HG02938 (cell line): Measurements from ENCODE around the gene PLCB2.

Experiments used
- ATAC-seq: cut with Tn5 transposase; IDR thresholded peaks from one replicate; pipeline ENCODE4 v1.9.1; 2021; ENCODE audit warnings: mild to moderate bottlenecking, moderate library complexity; ENCODE audit not compliant: unreplicated experiment

The PLCB2 gene

DNA sequence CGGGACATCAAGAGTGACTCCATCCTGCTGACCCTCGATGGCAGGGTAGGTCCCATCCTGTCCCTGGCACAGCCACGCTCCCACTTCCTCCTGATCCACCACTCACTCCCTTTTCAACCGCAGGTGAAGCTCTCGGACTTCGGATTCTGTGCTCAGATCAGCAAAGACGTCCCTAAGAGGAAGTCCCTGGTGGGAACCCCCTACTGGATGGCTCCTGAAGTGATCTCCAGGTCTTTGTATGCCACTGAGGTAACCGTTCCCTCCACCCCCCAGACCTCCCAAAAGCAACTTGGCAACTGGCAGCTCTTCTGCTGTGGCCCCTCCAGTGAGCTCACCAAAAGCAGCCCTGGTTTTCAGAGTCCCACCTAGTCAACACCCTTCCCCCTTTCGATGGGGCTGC, 34.3 kb downstream of the PLCB2 start:
- no peak for ATAC-seq

DNA sequence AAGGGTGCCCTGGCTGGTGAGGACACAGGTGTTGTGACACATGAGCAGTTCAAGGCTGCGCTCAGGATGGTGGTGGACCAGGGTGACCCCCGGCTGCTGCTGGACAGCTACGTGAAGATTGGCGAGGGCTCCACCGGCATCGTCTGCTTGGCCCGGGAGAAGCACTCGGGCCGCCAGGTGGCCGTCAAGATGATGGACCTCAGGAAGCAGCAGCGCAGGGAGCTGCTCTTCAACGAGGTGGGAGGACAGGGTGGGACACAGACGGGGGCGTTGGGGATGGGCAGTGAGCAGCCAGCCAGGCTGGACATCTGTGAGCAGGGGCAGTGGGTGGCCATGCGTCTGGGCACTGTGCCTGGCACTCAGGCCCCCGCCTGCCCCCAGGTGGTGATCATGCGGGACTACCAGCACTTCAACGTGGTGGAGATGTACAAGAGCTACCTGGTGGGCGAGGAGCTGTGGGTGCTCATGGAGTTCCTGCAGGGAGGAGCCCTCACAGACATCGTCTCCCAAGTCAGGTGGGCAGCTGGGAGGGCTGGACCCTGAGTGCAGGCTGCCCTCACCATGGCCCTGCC, 35.2 kb downstream of the PLCB2 start:
- no peak for ATAC-seq

DNA sequence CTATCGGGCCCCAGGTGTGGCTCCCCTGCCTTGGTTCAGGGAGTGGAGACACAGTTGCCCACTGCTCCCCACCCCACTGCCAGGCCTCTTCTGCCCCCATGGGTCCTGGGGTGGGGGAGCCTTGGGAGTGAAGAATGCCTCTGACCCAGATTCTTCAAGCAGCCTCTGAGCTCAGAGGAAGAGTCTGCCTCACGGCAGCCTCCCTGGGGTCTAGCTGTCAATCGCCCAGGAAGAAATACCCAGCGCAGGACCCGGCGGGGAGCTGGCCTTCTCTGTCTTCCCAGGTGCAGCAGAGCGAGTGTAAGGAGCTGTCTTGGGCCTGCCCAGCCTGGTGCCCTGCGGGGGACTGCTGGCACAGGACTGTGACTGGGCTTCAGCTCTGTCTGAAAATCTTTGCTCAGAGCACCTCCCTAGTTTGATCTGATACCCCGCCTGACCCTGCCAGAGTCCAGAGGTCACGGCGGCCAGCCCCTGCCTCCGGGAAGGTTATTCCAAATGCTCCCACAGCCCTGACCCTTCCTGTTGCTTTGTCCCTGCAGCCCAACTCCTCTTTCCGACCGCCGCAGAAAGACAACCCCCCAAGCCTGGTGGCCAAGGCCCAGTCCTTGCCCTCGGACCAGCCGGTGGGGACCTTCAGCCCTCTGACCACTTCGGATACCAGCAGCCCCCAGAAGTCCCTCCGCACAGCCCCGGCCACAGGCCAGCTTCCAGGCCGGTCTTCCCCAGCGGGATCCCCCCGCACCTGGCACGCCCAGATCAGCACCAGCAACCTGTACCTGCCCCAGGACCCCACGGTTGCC, 35.9 kb downstream of the PLCB2 start:
- no peak for ATAC-seq

DNA sequence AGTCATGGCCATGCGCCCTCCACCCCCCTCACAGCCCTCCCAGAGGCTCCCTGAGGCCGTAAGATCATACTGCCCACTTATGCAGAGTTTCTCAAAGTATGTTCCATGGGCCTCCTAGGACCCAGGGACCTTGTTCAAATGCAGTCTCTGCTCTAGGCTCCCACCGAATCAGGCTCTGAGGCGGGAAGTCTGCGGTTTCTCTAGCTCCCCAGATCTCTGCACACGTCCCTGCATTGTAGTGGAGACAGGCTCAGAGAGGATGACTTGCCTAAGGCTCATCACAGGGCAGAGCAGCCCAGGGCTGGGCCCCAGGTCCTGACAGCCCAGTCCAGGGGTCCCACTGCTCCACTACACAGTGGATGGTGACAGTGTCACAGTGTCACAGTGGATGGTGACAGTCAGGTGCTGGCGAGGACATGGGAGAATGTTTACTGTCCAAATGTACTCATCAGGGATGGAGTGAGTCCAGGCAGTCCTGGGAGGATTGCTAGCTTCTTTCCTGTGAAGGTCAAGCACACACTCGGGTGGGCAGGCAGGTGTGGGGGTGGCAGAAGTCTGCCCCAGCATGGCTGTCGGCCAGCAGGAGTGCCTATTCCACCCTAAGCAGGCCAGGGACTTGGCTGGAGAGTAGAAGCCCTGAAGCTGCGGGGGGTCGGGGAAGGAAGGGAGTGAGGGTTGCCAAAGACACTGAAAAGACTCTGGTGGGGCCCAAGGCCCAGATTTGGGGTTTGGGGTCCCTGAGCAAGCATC, 37.3 kb downstream of the PLCB2 start:
- ATAC-seq = no peak

DNA sequence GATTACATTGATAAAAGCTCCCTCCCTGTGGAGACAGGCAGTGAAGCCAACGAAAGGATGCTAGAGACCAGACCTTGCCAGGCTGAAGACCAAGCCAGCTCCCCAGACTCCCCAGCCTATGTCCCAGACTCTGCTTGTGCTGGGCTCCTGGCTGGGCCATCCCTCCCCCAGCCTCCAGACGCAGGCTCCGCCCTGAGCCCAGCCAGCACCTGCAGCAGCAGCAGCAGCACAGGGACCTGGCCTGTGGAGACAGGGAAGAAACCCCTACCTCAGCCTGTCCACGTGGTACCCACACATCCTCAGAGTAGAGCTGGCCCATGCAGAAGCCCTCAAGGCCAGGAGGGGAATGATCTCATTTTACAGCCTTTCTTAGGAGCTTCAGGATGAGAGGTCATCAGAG, 38.1 kb downstream of the PLCB2 start:
- ATAC-seq = no peak

DNA sequence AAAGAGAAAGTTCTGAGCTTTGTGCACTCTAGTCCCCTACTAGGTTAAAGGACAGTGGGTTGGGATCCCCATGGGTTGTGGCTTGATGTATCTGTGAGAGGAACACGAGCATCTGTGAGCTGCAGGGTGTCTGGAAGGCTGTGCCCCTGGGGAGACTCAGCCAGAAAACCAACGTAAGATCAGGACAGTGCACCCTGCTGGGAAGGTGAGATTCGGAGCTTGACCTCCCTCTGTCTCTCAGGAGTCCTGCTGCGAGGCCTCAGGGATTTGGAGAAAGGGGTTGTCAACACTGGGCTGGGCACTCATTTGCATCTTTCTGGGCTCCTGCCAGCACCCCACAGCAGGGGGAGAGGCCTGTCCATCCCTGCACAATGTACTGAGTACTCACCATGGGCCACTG, 40.1 kb downstream of the PLCB2 start:
- ATAC-seq = no peak

DNA sequence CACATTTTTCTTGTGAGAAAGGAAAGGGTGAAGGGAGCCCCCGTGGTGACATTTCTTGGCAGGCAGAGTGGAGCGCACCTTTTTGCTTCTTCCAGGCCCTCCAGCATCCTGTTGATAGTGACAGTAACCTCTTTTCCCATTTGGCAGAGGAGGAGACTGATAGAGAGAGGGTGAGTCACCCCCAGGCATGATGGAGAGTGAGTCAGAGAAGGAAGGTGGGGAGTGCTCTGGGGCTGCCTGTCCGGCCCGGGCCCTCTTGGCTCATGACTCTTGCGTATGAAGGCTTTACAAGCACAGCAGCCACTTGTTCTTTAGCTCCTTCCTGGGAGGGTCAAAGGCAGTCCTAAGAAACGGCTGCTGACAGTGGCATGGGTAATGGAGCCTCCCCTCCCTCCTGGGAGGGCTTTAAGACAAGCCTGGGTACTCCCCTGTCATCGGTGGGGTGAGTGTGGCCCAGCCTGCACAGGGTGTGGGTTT, 40.9 kb downstream of the PLCB2 start:
- ATAC-seq = no peak

DNA sequence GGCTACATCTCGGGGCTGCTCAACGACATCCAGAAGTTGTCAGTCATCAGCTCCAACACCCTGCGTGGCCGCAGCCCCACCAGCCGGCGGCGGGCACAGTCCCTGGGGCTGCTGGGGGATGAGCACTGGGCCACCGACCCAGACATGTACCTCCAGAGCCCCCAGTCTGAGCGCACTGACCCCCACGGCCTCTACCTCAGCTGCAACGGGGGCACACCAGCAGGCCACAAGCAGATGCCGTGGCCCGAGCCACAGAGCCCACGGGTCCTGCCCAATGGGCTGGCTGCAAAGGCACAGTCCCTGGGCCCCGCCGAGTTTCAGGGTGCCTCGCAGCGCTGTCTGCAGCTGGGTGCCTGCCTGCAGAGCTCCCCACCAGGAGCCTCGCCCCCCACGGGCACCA, 41.9 kb downstream of the PLCB2 start:
- no peak for ATAC-seq

DNA sequence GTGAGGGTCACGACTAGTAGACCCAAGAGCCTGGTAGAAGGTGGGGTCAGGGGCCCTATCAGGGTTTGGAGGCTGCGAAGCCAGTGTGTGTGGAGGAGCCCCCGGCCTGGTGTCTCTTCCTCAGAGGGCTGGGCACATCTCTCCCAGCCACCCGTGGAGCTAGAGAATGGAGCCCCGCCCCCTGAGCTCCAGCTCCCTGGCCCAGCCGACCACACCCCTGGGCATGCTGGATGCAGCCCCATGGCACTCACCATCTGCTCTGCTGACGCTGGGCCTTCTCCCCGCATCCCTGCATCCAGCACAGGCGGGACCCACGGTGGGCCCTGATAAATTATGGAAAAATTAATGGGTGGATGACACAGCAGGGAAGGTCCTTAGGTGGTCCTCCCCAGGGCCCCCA, 42.4 kb downstream of the PLCB2 start:
- ATAC-seq = no peak

DNA sequence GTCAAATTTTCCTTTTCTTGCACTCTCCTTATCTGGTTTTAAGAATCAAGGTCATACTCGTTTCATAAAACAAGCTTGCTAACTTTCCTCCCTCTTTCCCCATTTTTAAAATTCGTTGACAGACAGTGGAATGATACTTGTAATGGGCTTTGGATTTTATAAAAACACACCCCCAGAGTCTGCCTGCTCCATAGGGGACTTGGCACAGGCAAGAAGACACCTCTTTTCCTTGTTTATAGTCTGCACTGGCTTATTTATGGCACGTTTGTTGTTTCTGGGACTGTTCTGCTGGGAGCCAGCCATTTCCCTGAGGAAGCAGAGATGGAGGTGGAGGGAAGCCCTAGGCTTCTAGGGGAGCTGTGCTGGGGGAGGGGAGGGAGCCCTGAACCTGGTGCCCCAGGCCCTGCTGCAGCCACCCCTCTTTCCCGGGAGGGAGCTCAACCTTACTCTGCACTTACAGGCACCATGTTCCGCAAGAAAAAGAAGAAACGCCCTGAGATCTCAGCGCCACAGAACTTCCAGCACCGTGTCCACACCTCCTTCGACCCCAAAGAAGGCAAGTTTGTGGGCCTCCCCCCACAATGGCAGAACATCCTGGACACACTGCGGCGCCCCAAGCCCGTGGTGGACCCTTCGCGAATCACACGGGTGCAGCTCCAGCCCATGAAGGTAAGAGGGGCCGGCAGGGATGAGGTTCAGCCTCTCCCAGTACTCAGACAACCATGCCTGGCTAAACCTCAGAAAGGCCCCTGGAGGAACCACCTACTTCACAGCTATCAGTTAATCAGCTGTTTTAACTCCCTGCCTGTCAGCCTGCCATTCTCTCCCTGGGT, 43.2 kb downstream of the PLCB2 start:
- ATAC-seq = no peak

DNA sequence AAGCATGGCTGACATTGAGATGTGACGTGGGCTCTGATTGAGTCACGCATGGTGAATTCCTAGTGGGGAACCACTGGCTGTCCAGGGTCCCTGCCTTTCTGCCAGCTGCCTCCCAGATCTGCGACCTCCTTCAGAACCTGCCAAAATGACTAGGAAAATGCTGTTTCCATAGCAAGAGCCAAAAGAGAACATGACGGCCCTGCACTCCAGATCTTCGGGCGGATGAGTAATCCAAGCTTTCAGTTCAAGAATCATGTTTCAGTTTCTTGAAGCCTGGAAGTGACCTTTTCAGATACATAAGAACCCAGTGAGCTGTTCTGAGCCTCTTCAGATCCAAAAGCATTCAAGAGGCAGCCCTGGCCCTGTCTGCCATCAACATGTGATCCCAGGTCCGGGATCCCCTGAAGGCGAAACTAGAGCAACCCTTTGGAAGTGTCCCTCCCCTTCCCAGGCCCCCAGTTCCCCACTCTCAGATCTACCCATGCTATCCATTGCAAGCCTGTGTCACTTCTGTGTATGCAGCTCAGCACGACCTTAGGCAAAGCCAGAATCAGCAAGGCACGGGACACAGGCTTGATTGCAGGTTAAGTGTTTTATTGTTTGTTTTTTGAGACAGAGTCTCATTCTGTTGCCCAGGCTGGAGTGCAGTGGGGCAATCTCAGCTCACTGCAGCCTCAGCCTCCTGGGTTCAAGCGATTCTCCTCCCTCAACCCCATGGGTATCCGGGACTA, 44.5 kb downstream of the PLCB2 start:
- ATAC-seq = no peak

DNA sequence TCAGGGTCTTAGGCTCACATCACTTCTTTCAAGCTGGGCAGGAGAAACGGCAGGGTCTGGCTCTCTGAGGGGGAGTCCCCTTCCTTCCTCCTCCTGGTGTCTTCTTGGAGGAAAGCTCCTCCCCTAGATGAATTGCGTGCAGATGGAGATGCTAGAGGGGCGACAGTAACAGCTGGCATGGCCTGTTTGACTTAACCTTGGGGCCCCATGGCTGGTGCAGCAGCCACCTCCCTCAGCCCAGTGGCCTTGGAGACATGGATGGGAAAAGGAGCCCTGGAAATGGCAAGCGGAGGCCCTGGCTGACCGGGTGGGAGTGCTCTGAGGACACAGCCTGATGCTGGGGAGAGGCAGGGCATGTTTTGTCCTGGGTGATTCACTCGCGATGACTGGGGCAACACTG, 48.7 kb downstream of the PLCB2 start:
- ATAC-seq = no peak

DNA sequence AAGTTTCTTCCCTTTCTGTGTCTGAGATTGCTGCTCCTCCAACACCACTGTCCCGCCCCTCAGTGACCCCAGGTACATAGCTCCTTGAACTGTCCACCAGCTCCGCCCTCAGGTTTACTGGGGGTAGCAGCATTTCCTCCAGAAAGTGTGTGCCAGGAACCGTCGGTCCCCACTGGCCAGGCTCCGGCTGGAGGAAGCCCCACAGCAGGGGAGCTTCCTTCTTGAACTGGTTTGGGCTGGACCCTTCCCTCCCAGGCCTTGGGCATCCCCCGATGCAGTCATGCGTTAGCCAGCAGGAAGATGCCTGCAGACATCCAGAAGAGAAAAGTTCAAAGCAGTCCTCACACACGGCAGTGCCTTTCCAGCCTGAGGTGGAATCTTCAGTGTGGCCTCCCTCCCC, 49.2 kb downstream of the PLCB2 start:
- ATAC-seq = no peak

DNA sequence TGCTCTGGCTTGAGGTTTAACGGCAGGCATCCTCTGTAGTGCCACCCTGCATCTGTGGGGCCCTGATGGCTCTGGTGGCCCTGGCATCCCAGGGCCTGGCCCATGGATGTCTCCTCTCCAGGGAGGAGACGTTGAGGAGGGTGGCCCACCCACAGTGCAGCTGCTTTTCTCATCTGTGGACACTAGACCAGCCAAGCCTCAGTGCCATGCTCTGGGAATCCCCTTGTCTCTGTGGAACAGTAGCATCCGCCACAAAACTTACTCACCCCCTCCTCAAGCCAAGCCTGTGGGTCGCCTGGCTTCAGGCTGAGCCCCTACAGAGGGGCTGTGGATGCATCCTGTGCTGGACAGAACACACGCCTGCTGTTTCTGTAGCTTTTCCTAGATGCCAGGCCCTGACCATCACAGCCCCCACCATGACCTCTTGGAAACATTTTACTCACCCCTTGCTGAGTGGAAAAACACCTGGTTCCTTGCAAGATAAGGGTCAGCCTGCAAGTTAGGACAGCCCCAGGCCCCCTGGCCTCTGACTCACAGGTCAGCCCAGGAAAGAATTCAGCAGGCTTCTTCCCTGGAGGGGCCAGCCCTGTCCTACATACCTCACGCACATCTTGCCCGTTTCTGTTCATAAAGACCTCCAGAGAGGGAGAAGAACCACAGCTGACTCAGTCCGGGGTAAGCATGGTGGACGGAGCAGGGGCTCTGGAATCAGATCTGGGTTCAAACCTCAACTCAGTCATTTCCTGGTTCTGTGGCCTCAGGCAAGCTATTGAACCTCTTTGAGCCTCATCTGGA, 49.9 kb downstream of the PLCB2 start:
- no peak for ATAC-seq

DNA sequence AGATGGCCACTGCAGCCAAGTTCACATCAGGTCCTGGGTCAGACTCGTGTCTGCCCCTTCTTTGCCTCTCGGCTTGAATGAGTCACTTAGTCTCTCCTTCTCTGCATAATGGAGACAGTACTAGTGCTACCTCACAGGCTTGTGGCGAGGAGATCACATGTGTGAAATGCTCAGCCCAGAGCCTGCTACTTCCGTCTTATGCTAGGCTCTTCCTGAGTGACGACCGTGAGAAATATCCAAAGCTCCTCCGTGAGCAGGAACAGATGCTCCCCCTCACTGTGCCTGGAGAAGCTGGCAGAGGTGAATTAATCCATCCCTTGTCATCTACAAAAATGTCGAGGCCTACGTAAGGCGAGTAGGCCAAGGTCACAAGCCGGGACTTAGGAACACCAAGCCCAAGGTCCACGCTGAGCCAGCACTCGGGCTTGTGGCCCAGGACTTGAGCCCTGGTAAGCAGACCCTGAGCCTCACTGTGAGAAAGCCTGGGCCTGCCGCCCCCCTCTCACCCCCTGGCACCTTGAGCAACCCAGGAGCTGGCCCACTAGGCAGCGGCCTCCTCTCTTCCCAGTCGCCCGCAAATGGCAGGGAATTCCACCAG, 51.0 kb downstream of the PLCB2 start:
- ATAC-seq = no peak

DNA sequence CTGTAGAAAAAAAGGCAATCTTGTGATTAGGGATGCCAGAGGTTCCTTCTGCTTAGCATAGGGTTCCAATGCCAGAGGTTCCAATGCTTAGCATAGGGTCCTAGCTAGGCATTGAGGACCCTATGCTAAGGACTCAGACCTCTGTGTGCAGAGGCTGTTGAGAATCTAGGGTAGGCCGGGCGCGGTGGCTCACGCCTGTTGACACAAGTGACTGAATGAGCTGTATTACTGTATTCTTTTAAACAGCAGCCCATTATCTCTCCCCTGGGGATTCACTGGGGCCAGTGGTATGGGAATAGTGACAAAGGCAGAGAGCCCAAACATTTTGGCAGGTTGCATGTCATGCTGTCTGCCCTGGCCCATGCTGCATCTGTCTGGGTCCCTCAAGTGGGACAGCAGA, 52.7 kb downstream of the PLCB2 start:
- no peak for ATAC-seq

DNA sequence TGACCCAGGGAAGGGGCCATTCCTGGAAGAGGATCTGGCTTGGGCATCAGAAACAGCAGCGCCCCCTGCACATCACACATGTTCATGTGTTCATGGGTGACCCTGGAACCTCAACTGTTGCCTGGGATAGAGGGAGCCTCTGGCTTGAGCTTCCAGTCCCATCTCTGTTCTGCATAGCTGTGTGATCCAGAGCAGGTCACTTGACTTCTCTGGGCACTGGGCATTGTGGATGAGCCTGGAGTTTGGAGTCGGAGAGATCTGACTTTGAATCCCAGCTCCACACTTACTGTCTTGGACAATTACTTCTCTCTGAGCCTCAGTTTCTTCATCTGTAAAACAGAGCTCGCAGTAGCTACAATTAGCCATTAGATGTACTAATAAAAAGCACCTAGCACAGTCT, 53.3 kb downstream of the PLCB2 start:
- no peak for ATAC-seq

DNA sequence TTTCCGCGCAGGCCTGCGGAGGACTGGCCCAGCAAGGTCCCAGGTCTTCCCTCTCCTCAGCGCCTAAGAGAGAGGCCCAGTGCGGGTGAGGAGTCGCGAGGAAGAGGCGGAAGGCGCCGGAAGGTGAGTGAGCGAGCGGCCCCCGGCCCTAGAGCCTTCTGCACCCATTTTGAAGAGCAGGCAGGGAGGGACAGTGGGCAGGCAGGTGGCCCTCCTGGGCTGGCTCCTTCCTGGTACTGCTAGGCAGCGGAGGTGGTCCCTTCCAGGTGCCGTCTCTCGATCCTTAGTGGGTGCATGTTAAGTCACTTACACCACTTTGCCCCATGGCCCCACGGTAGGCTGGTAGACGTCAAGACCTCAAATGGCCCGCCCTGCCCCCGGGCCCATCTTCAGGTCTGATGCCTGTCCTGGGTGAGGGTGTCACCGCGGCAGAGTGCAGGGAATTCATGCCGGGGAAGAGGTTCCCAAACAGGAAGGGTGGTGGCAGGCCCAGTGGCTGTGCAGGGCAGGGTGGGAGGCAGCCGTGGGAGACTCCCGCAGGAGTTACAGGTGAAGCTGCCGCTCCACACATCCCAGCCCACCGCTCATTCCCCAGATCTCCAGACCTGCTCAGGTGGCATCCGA, 54.5 kb downstream of the PLCB2 start:
- no peak for ATAC-seq
